Epithelial cell of proximal tubule (primary cell): Measurements from ENCODE around the gene WDR49. TPM values are rescaled to one million over a fixed set of nuclear protein-coding genes. Genes with fewer than 3 reads are reported as not detected.

Experiments used
- DNase-seq: peaks from one replicate; pipeline ENCODE4 v3.0.0-alpha.2; 2011; ENCODE audit warnings: low read depth
- H3K4me3 ChIP-seq: 2 replicates; pipeline ENCODE4 v1.5.1; 2011; ENCODE audit warnings: low read depth, mild to moderate bottlenecking, low read length
- total RNA-seq: library from RNA; depleted of rRNA; stranded (reverse); fragments of >200 nt; gene quantifications from 2 replicates; pipeline ENCODE4 v1.2.3, GENCODE V29; 2015
- TF ChIP-seq, protein P1 (sequence below): conservative IDR thresholded peaks from 2 replicates; pipeline ENCODE4 v1.5.1; 2012; ENCODE audit warnings: low read depth, mild to moderate bottlenecking, low read length

The WDR49 gene
- total RNA-seq, 1 donor from 2014 or later, result not detected

DNA sequence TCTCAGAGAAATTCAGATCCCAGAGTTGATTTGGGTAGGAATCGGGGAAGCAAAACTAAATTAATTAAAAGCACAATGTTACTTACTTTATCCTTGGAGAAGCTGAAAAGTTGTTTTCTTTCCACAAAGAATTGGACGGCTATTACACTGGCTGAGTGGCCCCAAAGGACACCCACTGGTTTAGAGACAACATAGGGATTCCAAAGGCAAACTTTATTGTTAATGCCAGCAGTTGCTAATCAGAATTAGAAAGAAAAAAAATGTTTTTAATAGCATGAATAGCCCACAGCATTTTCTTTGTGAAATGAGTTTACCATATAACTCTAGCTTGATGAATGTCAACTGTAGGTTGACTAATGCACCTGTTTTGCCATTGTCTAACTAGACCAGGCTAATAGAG, 51.7 kb downstream of the WDR49 start:
- DNase-seq, result no peak
- H3K4me3 ChIP-seq, result no peak overlapping the region
- TF ChIP-seq, protein P1, sequence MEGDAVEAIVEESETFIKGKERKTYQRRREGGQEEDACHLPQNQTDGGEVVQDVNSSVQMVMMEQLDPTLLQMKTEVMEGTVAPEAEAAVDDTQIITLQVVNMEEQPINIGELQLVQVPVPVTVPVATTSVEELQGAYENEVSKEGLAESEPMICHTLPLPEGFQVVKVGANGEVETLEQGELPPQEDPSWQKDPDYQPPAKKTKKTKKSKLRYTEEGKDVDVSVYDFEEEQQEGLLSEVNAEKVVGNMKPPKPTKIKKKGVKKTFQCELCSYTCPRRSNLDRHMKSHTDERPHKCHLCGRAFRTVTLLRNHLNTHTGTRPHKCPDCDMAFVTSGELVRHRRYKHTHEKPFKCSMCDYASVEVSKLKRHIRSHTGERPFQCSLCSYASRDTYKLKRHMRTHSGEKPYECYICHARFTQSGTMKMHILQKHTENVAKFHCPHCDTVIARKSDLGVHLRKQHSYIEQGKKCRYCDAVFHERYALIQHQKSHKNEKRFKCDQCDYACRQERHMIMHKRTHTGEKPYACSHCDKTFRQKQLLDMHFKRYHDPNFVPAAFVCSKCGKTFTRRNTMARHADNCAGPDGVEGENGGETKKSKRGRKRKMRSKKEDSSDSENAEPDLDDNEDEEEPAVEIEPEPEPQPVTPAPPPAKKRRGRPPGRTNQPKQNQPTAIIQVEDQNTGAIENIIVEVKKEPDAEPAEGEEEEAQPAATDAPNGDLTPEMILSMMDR, result no peak

DNA sequence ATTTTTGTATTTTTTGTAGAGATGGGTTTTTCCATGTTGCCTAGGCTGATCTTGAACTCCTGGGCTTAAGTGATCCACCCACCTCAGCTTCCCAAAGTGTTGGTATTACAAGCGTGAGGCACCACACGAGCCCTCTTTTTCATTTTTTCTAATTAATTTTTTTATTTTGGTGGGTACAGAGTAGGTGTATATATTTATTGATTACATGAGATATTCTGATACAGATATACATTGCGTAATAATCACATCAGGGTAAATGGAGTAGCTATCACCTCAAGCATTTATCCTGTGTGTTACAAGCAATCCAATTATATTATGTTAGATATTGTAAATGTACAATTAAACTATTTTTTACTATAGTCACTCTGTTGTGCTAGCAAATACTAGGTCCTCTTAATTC, 66.1 kb downstream of the WDR49 start:
- no peak overlapping the region for H3K4me3 ChIP-seq
- DNase-seq, result no peak
- TF ChIP-seq, protein P1, result no peak

GRCh38 chr3:167575000-167575600, 78.6 kb downstream of the WDR49 start:
- TF ChIP-seq, protein P1, result no peak
- DNase-seq, result no peak
- no peak overlapping the region for H3K4me3 ChIP-seq

GRCh38 chr3:167572991-167573390, 80.8 kb downstream of the WDR49 start:
- TF ChIP-seq, protein P1, result no peak
- no peak overlapping the region for H3K4me3 ChIP-seq

GRCh38 chr3:167568634-167569033, 85.1 kb downstream of the WDR49 start:
- TF ChIP-seq, protein P1, result no peak
- no peak overlapping the region for H3K4me3 ChIP-seq
- no peak for DNase-seq

More at GRCh38 chr3:167572991-167573390, 80.8 kb downstream of the WDR49 start:
- DNase-seq, result no peak

GRCh38 chr3:167565489-167565888, 88.3 kb downstream of the WDR49 start:
- DNase-seq, result no peak
- H3K4me3 ChIP-seq, result no peak overlapping the region
- TF ChIP-seq, protein P1, result no peak

DNA sequence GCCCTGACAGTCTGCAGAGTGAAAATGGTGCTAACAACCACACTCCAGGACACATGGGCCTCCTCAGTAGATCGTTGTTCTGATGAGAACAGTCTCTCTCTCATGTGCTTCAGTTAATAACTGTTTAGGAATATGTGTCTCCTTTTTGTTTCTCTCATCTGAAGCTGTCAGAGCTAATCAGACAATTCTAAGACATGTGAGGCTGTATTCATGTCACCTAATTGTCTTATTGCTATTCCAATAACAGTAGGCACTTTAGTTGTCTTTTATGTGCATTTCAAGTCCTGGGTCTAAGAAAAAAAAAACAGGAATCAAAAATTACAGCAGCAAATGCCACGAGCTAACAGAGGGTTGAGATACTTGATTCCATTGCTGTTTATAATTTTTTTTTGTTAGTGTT, 89.1 kb downstream of the WDR49 start:
- no peak for DNase-seq
- H3K4me3 ChIP-seq, result no peak overlapping the region
- TF ChIP-seq, protein P1, result no peak
